HG02938 (cell line): ENCODE results near the gene SH2D7.
"Not testable (repeated sequence)": the region's sequence is repeated elsewhere in the genome, so short reads cannot be mapped to it uniquely, and the experiment has no call there.

ENCODE experiments used
- ATAC-seq: cut with Tn5 transposase; IDR thresholded peaks from one replicate; pipeline ENCODE4 v1.9.1; 2021; ENCODE audit warnings: mild to moderate bottlenecking, moderate library complexity; ENCODE audit not compliant: unreplicated experiment

SH2D7 gene

DNA sequence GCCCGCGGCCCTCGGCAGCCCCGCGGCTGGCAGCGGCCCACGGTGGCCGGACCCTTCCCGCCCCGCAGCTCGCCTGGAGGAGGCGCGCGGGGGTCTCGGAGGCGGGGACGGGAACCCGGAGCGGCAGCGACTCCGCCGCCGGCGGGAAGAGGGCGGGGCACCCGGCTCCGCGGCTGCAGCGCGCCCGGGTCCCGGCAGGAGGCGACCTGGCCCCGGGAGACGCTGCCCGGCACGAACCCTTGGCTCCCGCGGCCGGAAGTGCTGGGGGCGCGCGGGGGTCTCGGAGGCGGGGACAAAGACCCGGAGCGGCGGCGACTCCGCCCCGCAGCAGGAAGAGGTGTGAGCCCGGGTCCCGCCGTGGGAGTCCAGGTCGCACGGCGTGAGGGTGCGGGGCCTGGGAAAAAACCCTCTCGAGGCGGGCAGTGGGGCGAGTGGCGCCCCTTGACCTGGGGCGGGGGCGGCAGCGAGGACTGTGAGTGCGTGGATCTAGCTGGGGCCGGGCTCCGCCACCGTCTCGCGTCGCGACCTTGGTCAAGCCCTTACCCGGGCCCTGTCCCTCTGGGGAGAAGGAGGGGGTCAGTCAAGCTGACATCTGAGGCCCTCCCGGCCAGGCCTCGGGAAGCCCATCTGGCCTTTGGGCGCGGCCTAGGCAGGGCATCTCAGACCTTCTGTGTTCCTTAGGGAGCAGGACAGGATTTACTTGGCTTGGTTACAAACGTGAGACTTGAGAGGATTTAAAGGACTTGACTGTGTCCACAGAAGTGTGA lies 39.1 kb downstream of the SH2D7 start, which contains the start of gene CIB2:
Gene CIB2, minus strand, starts transcription at position 151 of the 767 bp plus-strand sequence. CDS start 230 bp downstream, outside the sequence.
- peak; percentile 53 for ATAC-seq

DNA sequence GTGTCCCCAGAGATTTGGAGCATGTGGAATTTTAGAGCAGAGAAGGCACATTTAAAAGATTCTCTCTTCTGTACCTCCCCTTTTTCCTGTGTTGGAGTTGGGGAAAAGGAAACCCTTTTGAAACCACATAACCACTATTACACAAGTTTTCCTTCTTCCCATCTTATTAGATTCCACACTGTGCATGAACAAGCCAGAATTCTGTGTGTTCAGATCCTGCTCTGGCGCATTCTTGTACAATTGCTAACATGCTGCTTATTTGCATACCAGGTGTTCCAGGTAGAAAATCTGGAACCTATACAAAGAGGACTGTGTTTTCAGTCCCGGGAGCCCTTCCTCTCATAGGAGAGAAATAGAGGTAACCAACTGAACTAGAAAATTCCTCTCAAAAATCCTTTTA lies 41.4 kb downstream of the SH2D7 start:
- ATAC-seq: no peak

DNA sequence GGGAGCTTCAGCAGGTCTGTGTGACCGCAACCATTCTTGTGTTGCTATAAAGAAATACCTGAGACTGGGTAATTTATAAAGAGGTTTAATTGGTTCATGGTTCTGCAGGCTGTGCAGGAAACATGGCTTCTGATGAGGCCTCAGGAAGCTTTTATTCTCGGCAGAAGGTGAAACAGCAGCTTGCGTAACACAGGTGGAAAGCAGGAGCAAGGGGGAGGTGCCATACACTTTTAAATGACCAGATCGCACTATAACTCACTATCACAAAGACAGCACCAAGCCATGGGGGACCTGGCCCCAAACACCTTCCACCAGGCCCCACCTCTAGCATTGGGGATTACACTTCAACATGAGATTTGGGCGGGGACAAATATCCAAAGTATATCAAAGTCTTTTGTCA lies 47.2 kb downstream of the SH2D7 start:
- no peak for ATAC-seq

DNA sequence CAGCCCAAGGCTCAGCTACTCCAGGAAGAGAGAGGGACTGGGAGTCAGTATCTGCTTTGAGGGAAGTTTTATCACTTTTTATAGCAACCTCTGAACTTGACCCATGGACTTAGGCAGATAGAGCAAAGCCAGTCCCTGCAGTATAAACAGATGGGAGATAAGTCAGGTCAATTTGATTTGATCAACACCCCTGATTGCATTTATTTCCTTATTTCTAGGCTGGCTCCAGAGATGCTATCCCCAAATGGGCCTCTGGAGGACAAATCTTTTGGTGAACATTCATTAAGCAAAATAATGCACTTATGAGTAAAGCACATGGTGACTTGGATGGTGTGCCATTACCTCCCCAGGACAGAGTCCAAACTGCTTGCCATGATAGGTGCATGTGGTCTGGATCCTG lies 47.9 kb downstream of the SH2D7 start:
- no peak for ATAC-seq

DNA sequence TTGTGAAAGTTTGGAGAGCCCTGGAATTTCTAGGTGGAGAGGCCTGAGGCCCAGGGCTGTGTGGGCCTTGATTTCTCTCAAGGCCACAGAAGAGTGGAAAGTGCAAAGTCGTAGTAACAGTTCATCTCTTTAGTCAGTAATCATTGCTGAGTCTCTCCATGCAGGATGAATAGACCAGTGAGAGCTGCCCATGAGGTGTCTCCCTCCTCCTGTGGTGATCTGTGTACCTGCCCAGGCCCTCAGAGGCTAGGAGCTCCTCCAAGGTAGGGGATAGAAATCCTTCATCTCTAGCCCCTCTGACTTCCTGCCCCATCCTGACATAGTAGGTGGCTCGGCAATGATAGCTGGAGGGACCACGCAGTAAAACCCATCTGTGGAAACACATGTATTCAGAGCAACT lies 50.0 kb downstream of the SH2D7 start:
- no peak for ATAC-seq

DNA sequence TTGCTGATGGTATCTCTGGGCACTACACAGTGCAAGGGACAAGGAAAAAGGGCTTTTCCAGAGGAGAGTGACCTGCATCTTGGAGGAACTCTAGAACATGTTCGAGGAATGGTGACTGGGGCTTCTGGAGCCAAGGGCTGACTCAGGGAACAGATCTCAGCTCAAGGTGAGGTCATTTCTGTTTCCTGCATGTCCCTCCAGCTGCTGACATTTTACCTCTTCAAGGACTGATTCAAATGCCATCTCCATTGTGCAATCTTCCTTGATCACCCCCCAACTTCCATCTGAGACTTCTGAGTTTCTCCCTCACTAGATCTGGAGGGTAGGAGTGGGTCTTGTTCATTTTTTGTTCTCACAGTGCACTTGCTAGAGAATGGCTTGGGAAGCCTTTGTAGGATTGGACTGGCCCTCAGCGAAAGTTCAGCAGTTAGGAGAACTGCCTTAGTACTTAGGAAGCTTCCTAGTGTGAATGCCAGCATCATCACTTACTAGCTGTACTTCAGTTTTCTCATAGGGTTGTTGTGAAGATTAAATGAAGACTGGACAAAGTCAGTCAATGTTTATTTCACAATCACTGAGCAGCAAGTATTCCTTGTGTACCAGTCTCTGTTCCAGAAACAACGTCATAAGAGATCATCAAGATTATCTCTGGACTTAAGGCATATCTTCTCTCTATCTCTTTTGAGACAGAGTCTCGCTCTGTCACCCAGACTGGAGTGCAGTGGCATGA lies 54.2 kb downstream of the SH2D7 start:
- ATAC-seq: no peak

DNA sequence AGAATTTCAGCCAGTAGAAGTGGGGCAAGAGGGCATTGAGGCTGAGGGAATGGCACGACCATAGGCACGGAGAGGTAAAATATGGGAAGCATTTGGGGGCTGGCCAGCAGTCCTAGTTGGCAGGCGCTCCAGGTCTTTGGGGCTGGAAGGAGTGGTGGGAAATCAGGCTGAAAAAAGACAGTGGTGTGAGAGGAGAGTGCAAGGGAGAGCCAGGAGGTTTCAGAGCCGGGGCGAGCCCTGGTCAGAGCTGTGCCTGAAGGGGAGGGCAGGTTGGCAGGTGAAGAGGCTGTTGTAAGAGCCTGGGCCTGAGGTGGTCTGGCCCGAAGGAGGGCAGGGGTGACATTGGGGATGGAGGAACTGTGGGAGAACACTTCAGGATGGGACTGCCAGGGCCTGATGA lies 55.2 kb downstream of the SH2D7 start:
- ATAC-seq: no peak

DNA sequence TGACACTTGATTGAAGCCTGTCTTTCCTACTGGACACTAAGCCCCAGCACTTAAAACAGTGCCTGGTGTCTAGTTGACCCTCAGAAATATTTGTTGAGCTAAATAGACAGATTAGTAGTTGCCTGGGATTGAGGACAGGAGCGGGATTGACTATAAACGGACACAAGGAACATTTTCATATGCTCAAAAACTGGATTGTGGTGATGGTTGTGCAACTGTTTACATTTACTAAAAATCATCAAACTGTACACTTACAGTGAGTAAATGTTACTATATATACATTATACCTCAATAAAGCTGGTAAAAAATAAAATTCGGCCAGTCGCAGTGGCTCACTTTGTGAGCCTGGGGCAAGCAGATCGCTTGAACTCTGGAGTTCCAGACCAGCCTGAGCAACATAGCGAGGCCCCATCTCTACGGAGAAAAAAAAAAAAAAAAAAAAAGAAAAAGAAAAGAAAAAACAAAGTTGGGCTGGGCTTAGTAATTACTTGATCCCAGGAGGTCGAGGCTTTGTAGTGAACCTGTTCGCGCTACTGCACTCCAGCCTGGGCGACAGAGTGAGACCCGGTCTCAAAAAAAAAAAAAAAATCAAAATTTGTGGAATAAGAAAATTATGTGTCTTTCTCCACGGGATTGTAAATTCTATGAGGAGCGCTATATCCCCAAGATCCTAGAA lies 56.2 kb downstream of the SH2D7 start:
- ATAC-seq: no peak

DNA sequence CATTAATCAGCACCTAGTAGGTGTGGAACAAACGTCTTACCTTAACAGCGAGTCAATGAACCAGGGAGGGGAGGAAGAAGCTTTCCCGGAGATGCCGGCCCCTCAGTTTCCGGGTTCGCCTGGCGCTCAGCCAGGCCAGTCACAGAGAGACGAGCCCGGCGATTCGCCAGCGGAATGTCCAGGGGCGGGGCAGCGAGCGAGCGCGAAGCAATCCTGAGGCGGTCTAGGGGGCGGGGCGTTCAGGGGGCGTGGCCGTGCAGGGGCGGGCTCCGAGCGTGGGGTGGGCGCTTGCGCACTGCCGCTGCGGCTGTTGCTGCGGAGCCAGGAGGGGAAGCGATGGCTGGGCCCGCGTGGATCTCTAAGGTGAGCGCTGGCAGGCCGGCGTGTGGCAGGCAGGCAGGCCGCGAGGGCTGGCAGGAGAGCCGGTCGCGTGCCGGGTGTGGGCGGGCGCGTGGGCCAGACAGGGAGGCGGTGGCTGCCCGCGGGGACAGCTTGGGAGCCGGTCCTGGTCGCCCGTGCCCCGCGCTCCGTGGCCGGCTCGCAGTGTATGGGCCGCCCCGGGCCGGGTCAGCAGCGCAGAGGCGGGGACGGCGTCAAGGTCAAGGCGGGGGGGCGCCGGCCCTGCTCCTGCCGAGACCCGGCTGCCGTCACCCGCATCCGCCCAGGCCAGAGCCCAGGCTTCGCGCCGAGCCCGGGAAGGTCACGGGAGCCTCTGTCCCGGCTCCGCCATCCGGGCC lies 56.9 kb downstream of the SH2D7 start, which contains the start of gene IDH3A:
Gene IDH3A, plus strand, starts transcription at position 295 of the 737 bp plus-strand sequence. Its CDS starts 42 bp downstream, at position 337.
- ATAC-seq: peak; percentile 71

DNA sequence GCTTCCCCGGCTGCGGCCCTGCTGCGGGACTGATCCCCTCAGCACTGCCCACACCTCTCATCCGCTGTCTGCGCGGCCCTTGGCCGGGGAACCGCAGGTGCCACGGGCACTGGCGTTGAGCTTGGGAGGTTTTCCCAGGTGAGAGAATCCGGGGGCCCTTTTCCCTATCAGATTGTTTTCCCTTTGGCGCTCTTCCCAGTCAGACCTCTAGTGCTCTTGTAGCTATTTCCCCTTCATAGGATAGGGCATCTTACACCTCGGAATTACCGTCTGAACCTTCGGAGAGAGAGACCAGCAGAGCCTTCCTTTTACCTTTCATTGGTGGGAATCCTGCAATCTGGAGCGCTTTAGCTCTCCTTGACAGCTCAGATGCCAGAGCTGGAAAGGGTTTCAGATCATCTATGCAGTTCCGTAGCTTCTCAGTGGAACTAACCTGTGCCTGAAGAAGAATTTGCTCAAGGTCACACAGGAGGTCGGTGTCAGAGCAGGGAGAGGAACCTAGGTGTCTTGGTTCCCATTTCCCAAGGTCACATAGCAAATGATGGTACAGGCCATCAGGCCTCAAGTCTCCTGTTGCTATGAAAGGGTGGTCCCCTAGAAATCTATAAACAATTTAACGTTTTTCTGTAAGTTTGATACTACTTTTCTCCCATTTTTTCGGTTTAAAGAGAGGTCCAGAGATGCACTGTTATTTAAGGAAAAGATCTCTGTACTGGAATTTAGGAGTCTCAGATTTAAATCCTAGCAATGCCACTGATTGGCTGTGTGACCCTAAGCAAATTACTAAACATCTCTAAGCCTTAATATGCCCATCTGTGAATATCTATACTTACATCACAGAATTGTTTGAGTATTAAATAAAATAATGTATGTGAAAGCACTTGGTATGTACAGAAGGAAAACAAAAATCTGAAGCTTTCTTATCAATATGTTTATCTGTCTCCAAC lies 57.7 kb downstream of the SH2D7 start:
- no peak for ATAC-seq

DNA sequence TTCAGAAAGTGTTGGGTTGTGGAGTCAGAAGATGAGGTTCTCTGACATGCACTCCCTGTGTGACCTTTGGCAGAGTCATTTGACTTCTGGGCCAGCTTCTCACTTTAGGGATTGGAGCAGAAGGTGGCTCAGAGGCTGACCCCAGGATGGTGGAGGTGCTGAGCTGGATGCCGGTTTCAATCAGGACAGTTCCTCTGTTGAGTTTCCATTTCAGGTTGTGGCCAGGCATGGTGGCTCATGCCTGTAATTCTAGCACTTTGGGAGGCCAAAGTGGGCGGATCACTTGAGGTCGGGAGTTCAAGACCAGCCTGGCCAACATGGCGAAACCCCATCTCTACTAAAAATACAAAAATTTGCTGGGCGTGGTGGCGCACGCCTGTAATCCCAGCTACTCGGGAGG lies 58.7 kb downstream of the SH2D7 start:
- not testable (repeated sequence) for ATAC-seq
